BJ (cell line): ENCODE measurements around the gene ZAR1. TPM values are rescaled to one million over a fixed set of nuclear protein-coding genes. Genes with fewer than 3 reads are reported as not detected.

Experiments used
- CTCF ChIA-PET: fragments of 350-600 bp; formaldehyde crosslinking; extraction: SDS; loops from one replicate; lab custom pipeline; 2021; ENCODE audit warnings: antibody characterized with exemption, inconsistent platforms; lab: Yijun Ruan, JAX
- POLR2A ChIA-PET: fragments of 300-600 bp; sonication (Branson Sonifier 250); formaldehyde crosslinking; extraction: SDS; loops from one replicate; lab custom pipeline; 2021; ENCODE audit warnings: antibody characterized with exemption; lab: Charles Lee
- DNase-seq: peaks from one replicate; pipeline ENCODE4 v3.0.0-alpha.2; 2011; ENCODE audit warnings: low read depth
- H3K27me3 ChIP-seq: 2 replicates; pipeline ENCODE4 v1.6.0; 2011; ENCODE audit warnings: low read length; ENCODE audit not compliant: control insufficient read depth, insufficient read depth
- H3K36me3 ChIP-seq: 2 replicates; pipeline ENCODE4 v1.5.1; 2011; ENCODE audit warnings: low read length; ENCODE audit not compliant: control insufficient read depth, insufficient read depth
- H3K4me3 ChIP-seq: 2 replicates; pipeline ENCODE4 v1.5.1; 2011; ENCODE audit warnings: low read depth, mild to moderate bottlenecking, control low read depth, low read length
- polyA plus RNA-seq: library from polyadenylated mRNA; depleted of rRNA; stranded (reverse); fragments of >200 nt; gene quantifications from 2 replicates; pipeline ENCODE4 v1.2.3, GENCODE V29; 2011
- TF ChIP-seq, protein P1 (sequence below): IDR thresholded peaks from 2 replicates; pipeline ENCODE4 v1.5.1; 2011; ENCODE audit warnings: low read depth, mild to moderate bottlenecking, control low read depth, inconsistent platforms, low read length, moderate library complexity; ENCODE audit not compliant: insufficient read depth

The ZAR1 gene
- polyA plus RNA-seq, 1 experiment, result not detected

DNA sequence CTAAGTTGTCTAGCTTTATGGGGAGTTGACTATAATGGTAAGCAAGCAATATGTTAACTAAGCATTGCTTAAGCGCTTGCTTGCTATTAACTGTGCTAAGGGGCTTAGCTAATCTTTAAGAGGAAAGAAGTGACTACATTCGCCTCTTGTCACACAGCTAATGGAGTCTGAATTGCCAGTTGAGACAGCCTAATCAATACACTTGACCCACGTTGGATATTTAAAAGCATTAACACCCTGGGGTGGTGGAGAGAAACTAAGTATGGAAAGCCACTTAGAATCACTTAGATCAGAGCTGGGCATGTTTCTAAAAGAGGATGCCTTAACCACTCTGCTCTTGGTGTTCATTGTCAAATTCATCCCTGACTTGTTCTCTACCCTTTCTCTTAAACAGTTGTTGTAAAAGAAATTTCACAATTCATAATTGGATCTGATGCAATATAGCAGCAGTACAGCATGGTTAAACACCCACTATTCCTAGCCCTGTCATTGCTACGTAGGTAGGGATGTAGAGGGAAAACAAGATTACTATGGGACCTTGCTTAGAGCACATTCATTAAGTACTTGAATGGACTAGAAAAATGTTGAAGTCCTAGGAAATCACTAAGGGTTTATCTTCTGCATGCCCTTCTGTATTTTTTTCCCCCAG is 3.5 kb downstream of the ZAR1 start:
- ChIA-PET CTCF (no interaction called here), POLR2A (no interaction called here)
- TF ChIP-seq, protein P1, sequence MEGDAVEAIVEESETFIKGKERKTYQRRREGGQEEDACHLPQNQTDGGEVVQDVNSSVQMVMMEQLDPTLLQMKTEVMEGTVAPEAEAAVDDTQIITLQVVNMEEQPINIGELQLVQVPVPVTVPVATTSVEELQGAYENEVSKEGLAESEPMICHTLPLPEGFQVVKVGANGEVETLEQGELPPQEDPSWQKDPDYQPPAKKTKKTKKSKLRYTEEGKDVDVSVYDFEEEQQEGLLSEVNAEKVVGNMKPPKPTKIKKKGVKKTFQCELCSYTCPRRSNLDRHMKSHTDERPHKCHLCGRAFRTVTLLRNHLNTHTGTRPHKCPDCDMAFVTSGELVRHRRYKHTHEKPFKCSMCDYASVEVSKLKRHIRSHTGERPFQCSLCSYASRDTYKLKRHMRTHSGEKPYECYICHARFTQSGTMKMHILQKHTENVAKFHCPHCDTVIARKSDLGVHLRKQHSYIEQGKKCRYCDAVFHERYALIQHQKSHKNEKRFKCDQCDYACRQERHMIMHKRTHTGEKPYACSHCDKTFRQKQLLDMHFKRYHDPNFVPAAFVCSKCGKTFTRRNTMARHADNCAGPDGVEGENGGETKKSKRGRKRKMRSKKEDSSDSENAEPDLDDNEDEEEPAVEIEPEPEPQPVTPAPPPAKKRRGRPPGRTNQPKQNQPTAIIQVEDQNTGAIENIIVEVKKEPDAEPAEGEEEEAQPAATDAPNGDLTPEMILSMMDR, result no peak

DNA sequence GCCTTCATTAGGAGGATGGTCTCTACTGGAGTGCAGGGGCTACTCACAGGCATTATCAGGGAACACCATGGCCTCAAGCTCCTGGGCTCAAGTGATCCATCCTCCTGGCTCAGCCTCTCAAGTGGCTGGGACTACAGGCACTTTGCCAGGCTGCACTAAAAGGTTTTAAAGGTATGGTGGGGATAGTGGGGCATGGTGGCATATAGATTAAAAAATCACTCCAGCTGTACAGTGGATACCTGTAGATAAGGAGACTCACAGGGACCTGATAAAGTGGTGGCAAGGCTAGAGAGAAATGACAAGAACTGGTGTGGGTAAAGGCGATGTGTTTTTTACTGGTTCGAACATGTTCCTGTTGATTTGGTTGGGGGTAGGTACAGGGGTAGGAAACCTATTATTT is 5.9 kb downstream of the ZAR1 start:
- TF ChIP-seq, protein P1, result no peak
- no peak for DNase-seq
- ChIA-PET CTCF (interaction anchor here (0.9 to 2.1 kb wide), 2 partner anchors 11 to 246 kb away, joined by 4 to 8 read pairs; no protein-coding TSS in a partner anchor), POLR2A (no interaction called here)
- Histone ChIP-seq H3K4me3 (no peak overlapping the region), H3K36me3 (no peaks in the 10 kb centered on the region), H3K27me3 (peaks cover 11% of the 10 kb centered on the region)

More for the DNA sequence above, 3.5 kb downstream of the ZAR1 start:
- DNase-seq, result no peak
- H3K36me3 ChIP-seq, result no peaks in the 10 kb centered on the region
- no peak overlapping the region for H3K4me3 ChIP-seq
- H3K27me3 ChIP-seq, result peaks cover 19% of the 10 kb centered on the region

DNA sequence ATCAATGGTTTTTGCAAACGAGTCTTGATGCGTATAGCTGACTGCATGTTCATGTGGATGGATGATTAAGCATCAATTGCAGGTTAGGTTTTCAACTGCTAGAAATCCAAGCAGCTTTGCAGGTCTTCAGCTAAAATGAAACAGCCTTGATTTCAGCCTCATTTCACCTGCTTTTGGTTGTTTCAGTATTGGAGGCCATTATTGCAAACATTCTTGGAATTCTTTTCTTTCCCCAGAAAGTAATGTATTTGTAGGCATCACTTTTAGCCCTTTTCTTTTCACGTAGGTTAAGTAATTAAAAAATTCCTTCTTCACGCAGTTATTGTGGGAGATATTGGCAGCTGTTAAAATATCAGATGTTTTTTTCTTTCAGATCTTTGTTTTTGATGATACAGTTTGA is 8.8 kb downstream of the ZAR1 start:
- DNase-seq, result no peak
- no peaks in the 10 kb centered on the region for H3K27me3 ChIP-seq
- ChIA-PET POLR2A (no interaction called here), CTCF (no interaction called here)
- TF ChIP-seq, protein P1, result no peak
- H3K4me3 ChIP-seq, result no peak overlapping the region
- no peaks in the 10 kb centered on the region for H3K36me3 ChIP-seq

DNA sequence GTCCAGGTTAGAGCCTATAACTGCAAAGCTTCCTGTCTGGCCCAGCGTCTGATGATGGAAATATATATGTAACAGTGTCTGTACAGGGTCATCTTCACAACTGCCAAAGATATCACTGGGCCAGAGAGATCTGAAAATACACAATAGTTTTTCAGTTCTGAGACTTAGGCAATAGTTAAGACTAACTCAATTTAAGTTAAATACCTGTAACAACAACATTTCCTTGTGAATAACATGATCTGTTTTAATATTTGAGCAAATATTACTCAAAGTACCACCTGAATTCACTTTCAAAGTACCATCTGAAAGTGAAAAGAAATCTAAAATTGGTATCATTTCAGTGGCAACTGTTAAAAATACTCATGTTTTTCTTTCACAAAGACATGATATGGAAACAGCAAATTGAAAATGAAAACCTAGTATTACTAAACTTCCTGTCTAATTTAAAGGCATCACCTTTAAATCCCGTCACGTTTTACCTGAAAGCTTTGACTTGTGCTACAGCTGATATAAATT is 9.6 kb downstream of the ZAR1 start:
- no peaks in the 10 kb centered on the region for H3K27me3 ChIP-seq
- H3K4me3 ChIP-seq, result no peak overlapping the region
- TF ChIP-seq, protein P1, result no peak
- POLR2A ChIA-PET, result no interaction called here
- CTCF ChIA-PET, result interaction anchor here (0.8 kb wide), 1 partner anchor 33 kb away, joined by 3 read pairs; no protein-coding TSS in a partner anchor
- DNase-seq, result no peak
- H3K36me3 ChIP-seq, result no peaks in the 10 kb centered on the region

DNA sequence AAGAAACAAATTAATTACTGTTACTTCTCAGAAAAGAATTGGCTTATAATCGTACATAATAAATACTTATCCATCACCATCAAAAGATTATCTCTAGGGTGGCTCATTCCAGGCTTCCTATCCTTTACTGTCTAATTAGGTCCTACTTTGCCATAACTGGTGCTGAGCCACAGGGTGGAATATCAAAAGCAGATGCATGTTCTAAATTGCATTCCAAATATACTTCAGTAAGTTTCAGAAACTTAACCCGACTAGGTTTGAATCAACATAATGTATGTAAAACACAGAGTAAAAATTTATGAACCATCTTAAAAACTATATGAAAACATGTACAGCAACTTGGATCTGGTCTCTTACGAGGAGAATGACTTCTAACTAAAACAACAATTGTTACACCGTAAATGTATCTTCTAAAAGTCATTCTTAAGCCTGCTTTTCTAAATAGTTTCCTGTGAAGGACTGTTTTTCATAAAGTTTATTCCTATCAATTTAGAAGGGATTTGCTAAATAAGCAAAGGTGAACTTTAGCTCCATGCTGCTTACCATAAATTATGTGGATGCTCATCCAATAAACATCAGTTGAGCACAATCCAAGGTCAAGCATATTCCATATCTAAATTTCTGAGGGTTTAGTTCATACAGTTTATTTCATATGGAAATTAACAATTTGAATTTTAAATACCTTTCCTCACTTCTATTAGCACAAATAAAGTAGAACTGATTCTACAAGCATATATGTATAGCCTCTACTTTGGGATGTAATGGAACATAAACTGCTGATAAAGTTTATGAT is 13.4 kb downstream of the ZAR1 start:
- TF ChIP-seq, protein P1, result no peak
- peaks cover under 1% of the 10 kb centered on the region; the same call in 1 of the 2 replicates for H3K36me3 ChIP-seq

More for the DNA sequence above, 13.4 kb downstream of the ZAR1 start:
- Histone ChIP-seq H3K4me3 (no peak overlapping the region), H3K27me3 (no peaks in the 10 kb centered on the region)
- POLR2A ChIA-PET, result no interaction called here
- DNase-seq, result no peak
- CTCF ChIA-PET, result no interaction called here
